ENCODE results near the gene NOC3L. TPM values are rescaled to one million over a fixed set of nuclear protein-coding genes. Genes with fewer than 3 reads are reported as not detected.

Gene NOC3L
- total RNA-seq = 19.4 and 21.0 TPM in 2 replicates

- H3K27ac ChIP-seq (ENCODE audit: low read depth, low read length) = peak within 1 kb of the TSS; percentile 90
- H3K4me3 ChIP-seq (ENCODE audit: insufficient read depth, low read length) = peak within 1 kb of the TSS; percentile 91
- peak within 1 kb of the TSS; percentile 91 for H3K4me2 ChIP-seq (ENCODE audit: insufficient read depth, low read length)
- peaks cover 27% of the 10 kb centered on the region for H3K4me1 ChIP-seq (ENCODE audit: insufficient read depth, low read length)
- H3K27me3 ChIP-seq (ENCODE audit: insufficient read depth, low read length) = no peaks in the 10 kb centered on the region
- peaks cover 5% of the 10 kb centered on the region for H3K36me3 ChIP-seq (ENCODE audit: insufficient read depth, low read length)
- peak within 1 kb of the TSS; percentile 97 for H2AFZ ChIP-seq (ENCODE audit: low read length)
- no peaks in the 10 kb centered on the region for H3K9me3 ChIP-seq (ENCODE audit: low read depth, low read length)
- peak; percentile 93 for DNase-seq (ENCODE audit: insufficient read length, low spot score, missing footprints)
- TF ChIP-seq, protein P1, sequence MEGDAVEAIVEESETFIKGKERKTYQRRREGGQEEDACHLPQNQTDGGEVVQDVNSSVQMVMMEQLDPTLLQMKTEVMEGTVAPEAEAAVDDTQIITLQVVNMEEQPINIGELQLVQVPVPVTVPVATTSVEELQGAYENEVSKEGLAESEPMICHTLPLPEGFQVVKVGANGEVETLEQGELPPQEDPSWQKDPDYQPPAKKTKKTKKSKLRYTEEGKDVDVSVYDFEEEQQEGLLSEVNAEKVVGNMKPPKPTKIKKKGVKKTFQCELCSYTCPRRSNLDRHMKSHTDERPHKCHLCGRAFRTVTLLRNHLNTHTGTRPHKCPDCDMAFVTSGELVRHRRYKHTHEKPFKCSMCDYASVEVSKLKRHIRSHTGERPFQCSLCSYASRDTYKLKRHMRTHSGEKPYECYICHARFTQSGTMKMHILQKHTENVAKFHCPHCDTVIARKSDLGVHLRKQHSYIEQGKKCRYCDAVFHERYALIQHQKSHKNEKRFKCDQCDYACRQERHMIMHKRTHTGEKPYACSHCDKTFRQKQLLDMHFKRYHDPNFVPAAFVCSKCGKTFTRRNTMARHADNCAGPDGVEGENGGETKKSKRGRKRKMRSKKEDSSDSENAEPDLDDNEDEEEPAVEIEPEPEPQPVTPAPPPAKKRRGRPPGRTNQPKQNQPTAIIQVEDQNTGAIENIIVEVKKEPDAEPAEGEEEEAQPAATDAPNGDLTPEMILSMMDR (IDR thresholded peaks at IDR 0.05; ENCODE audit: extremely low read depth, low read depth, low read length) = peak; percentile 67
- H4K20me1 ChIP-seq (ENCODE audit: insufficient read depth, low read length) = peaks cover 3% of the 10 kb centered on the region
- H3K79me2 ChIP-seq (ENCODE audit: insufficient read depth, low read length) = peaks cover 32% of the 10 kb centered on the region
Observed at GRCh38 chr10:94362360-94363250, at the start of gene NOC3L. Gene NOC3L (minus strand): TSS chr10:94362939. CDS start chr10:94362838, 101 bp downstream.

- Histone ChIP-seq H3K36me3 (ENCODE audit: insufficient read depth, low read length) (no peaks in the 10 kb centered on the region), H3K4me3 (ENCODE audit: insufficient read depth, low read length) (no peak overlapping the region), H3K27ac (ENCODE audit: low read depth, low read length) (no peak overlapping the region), H3K4me2 (ENCODE audit: insufficient read depth, low read length) (peak overlapping the region; percentile 63), H2AFZ (ENCODE audit: low read length) (no peak overlapping the region), H3K79me2 (ENCODE audit: insufficient read depth, low read length) (peaks cover 89% of the 10 kb centered on the region), H4K20me1 (ENCODE audit: insufficient read depth, low read length) (peaks cover 7% of the 10 kb centered on the region), H3K9me3 (ENCODE audit: low read depth, low read length) (no peaks in the 10 kb centered on the region), H3K27me3 (ENCODE audit: insufficient read depth, low read length) (no peaks in the 10 kb centered on the region), H3K4me1 (ENCODE audit: insufficient read depth, low read length) (peaks cover 18% of the 10 kb centered on the region)
- peak; percentile 61 for DNase-seq (ENCODE audit: insufficient read length, low spot score, missing footprints)
- TF ChIP-seq, protein P1 (IDR thresholded peaks at IDR 0.05; ENCODE audit: extremely low read depth, low read depth, low read length) = no peak
Observed at GRCh38 chr10:94412449-94412848, 49.7 kb upstream of the NOC3L start.

DNA sequence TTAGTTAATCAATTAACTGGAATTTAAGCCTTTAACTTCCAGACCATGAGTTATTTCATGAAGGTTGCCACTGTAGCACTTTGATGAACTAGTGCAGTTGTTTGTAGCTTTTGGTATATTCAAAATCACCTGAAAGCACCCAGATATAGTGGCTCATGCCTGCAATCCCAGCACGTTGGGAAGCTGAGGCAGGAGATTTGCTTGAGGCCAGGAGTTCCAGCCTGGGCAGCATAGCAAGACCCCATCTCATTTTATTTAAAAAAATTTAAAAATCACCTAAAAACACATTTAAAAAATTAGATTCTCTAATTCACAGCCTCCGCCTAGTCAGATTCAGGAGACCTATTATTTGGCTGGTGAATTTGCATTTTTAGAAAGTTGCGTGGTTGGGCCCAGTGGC lies 48.6 kb upstream of the NOC3L start:
- Histone ChIP-seq H3K36me3 (ENCODE audit: insufficient read depth, low read length) (no peaks in the 10 kb centered on the region), H3K79me2 (ENCODE audit: insufficient read depth, low read length) (peaks cover 90% of the 10 kb centered on the region), H3K4me1 (ENCODE audit: insufficient read depth, low read length) (peaks cover 13% of the 10 kb centered on the region), H3K9me3 (ENCODE audit: low read depth, low read length) (no peaks in the 10 kb centered on the region), H3K27ac (ENCODE audit: low read depth, low read length) (no peak overlapping the region), H3K27me3 (ENCODE audit: insufficient read depth, low read length) (no peaks in the 10 kb centered on the region), H3K4me3 (ENCODE audit: insufficient read depth, low read length) (no peak overlapping the region), H4K20me1 (ENCODE audit: insufficient read depth, low read length) (peaks cover 11% of the 10 kb centered on the region), H3K4me2 (ENCODE audit: insufficient read depth, low read length) (no peak overlapping the region), H2AFZ (ENCODE audit: low read length) (no peak overlapping the region)
- DNase-seq (ENCODE audit: insufficient read length, low spot score, missing footprints) = no peak
- TF ChIP-seq, protein P1 (IDR thresholded peaks at IDR 0.05; ENCODE audit: extremely low read depth, low read depth, low read length) = no peak

GRCh38 chr10:94409021-94409657 lies 46.4 kb upstream of the NOC3L start:
- no peak overlapping the region for H3K4me3 ChIP-seq (ENCODE audit: insufficient read depth, low read length)
- DNase-seq (ENCODE audit: insufficient read length, low spot score, missing footprints) = no peak
- peaks cover 91% of the 10 kb centered on the region for H3K79me2 ChIP-seq (ENCODE audit: insufficient read depth, low read length)
- H3K27ac ChIP-seq (ENCODE audit: low read depth, low read length) = no peak overlapping the region
- peaks cover 16% of the 10 kb centered on the region for H3K4me1 ChIP-seq (ENCODE audit: insufficient read depth, low read length)
- H2AFZ ChIP-seq (ENCODE audit: low read length) = no peak overlapping the region
- peaks cover 18% of the 10 kb centered on the region for H4K20me1 ChIP-seq (ENCODE audit: insufficient read depth, low read length)
- TF ChIP-seq, protein P1 (IDR thresholded peaks at IDR 0.05; ENCODE audit: extremely low read depth, low read depth, low read length) = no peak
- no peaks in the 10 kb centered on the region for H3K9me3 ChIP-seq (ENCODE audit: low read depth, low read length)
- H3K4me2 ChIP-seq (ENCODE audit: insufficient read depth, low read length) = peak overlapping the region; percentile 41
- H3K36me3 ChIP-seq (ENCODE audit: insufficient read depth, low read length) = no peaks in the 10 kb centered on the region
- H3K27me3 ChIP-seq (ENCODE audit: insufficient read depth, low read length) = no peaks in the 10 kb centered on the region

Data from osteoblast (primary cell).